ENCODE data around the gene TUBA1B.
A peak's percentile ranks its signal among the peaks of the same experiment; 100 is the strongest.
"Not testable (repeated sequence)": the region's sequence is repeated elsewhere in the genome, so short reads cannot be mapped to it uniquely, and the experiment has no call there.

TUBA1B gene

DNA sequence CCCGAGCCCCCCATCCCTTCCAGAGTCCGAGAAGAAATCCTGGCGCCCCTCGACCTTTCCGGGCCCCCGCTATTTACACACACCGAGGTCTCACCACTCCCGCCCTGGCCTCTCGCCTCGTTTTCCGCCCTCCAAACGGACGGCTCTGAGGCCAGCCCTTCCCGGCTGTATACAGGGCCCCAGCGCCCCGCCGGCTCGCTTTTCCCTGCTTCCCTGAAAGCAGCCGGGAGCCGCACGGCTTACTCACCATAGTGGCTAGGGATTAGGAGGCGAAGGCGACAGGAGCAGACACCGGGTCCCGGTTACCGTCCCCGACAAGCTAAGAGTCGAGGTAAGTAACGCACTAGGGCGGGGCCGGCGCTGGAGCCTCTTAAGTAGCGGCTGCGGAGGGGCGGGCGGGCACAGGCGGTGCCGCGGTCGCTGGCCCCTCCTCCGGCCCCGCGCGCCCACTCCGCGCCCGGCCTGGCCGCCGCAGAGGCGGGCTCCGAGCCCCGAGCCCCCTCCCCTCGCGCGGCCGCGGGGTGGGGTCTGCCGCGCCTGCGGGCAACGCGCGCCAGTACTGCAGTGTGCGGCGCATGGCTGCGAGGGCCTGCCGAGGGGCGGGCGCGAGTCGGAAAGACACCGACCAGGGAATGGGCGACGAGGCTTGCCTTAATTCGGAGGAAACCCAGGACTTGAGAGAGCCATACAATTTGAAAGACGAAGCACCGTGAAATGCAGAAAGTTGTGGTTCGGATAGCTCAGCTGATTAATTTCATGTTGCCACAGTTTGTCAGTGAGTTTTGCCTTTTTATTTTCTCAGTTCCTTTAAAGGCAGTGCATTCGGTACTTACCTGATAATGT is at the start of gene TUBA1B:
Gene TUBA1B (minus strand): TSS at position 345 of the 843 bp plus-strand sequence. CDS start 95 bp downstream, at position 250.
- DNase-seq: peak; percentile 90

DNA sequence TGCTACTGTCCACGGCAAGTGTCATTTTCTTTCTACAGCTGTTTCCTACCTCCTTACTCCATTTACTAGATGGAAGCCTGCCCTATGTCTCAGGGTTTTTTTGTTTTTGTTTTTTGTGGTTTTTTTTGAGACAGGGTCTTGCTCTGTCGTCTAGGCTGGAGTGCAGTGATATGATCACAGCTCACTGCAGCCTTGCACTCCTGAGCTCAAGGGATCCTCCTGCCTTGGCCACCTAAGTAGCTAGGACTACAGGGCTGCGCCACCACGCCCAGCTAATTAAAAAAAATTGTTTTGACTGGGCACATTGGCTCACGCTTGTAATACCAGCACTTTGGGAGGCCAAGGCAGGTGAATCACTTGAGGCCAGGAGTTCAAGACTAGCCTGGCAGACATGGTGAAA is 43.0 kb upstream of the TUBA1B start:
- no peak for DNase-seq

DNA sequence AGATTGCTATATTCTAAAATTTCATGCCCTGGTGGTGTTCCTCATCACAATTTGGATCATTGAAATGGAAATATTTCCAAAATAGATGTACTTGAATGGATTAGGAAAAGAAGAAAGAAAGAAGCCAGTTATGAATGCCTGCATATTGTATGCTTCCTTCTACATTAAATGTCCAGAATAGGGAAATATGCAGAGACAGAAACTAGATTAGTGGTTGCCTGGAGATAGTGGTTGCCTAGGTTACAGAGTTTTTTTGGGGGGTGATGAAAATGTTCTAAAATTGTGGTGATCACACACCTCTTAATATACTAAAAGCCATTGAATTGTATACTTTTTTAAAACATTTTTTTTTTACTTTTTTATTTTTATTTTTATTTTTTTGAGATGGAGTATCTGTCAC is 39.7 kb upstream of the TUBA1B start:
- DNase-seq: no peak

DNA sequence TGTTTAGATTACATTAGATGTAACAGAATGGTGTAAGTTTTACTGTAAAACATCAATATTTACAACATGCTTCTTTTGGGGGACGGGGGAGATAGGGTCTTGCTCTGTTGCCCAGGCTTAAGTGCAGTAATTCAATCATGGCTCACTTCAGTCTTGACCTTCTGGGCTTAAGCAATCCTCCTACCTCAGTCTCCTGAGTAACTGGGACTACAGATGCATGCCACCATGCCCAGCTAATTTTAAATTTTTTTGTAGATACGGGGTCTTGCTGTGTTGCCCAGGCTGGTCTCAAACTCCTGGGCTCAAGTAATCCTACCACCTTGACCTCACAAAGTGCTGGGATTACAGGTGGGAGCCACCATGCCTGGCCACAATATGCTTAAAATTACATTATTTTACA is 33.9 kb upstream of the TUBA1B start:
- no peak for DNase-seq

DNA sequence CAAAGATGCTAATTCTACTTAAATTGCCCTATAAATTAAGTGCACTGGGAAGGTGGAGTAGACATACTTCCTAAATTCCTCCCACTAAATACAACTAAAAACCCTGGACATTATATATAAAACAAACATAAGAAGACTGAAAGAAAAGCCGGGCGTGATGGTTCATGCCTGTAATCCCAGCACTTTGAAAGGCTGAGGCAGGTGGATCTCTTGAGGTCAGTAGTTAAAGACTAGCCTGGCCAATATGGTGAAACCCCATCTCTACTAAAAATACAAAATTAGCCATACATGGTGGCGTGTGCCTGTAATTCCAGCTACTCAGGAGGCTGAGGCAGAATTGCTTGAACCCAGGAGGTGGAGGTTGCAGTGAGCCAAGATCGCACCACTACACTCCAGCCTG is 30.7 kb upstream of the TUBA1B start:
- not testable (repeated sequence) for DNase-seq

DNA sequence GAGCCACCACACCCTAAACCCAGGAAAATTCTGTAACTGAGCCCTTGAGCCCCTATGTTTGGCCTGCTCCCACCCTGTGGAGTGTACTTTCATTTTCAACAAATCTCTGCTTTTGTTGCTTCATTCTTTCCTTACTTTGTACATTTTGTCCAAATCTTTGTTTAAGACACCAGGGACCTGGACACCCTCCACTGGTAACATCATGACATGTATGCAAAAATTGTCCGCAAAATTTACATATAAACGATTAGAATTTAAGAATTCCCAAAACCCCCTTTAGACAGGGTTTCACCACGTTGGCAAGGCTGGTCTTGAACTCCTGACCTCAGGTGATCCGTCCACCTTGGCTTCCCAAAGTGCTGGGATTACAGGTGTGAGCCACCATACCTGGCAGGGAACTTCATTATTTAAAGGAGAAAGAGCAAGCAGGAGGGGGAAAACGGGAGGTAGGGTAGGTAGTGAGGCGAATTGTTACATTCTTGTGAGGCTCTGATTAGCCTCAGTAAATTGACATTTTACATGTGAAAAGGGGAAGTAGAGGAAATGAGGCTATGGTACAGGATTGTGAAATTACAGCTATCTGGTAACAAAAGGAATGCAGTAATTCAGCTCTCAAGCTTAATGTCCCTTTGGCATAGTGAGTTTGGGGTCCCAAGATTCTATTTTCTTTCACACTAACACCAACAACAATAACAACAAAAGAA is 30.0 kb upstream of the TUBA1B start:
- no peak for DNase-seq

DNA sequence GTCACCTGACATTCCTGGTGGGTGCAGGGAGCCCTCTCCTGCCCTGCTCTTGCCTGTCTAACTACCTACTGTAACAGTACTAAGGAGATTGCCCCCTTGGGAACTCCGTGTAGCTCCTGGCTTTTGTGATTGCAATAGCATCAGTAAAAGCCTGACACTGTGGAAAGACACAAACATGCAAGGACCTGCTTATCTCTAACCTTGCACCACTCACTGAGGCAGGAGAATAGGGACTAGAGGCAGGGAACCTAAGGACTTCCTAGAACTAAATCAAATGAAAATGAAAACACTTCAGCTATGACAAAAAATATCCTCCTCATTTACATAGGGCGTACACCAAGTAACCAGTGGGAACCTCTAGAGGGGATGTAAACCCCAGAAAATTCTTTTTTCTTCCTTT is 29.2 kb upstream of the TUBA1B start:
- no peak for DNase-seq

DNA sequence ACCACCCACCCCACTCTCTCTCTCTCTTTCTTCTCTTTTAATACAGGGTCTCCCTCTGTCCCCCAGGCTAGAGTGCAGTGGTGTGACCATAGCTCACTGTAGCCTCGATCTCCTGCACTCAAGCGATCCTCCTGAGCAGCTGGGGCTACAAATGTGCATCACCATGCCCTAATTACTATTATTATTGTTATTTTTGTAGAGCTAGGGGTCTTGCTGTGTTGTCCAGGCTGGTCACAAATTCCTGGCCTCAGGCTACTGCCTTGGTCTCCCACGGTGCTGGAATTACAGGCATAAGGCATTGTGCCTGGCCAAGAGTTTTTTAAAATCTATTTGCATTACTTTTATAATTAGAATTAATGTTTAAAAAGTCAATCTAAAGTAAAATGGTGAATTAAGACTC is 23.0 kb upstream of the TUBA1B start:
- DNase-seq: no peak

DNA sequence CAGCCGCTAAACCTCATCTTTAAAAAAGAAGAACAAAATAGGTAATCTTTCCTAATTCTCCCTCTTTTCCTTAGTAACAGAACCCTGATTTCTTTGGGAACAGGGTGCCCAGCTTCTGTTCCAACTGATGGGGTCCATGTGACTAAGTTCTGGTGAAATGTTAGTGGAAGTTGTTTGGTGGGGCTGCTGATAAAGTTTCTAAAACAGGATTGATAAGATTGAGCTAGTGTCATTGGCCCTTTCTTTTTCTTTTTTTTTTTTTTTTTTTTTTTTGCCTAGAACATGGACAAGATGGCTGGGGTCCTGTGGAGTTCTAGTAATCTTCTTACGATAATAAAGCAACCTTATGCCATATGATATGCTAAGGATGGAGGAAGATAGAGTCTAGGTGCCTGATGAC is 16.2 kb upstream of the TUBA1B start:
- no peak for DNase-seq

DNA sequence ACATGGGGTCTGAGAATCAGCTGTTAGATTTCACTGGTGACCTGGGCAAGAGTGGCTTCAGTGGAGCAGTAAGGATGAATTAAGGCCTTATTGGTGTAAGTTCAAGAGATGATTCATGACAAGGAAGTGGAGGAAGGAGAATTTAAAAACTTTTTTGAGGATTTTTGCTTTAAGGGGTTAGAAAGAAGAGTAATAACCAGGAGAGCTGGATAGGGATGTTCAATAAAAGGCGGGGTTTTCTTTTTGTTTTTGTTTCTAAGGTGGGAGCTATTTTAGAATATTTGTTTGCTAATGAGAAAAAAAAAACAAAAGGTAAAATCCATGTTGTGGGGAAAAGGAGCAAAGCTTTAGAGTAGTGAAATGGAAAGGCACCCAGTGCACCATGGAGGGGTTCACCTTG is 15.2 kb upstream of the TUBA1B start:
- no peak for DNase-seq

DNA sequence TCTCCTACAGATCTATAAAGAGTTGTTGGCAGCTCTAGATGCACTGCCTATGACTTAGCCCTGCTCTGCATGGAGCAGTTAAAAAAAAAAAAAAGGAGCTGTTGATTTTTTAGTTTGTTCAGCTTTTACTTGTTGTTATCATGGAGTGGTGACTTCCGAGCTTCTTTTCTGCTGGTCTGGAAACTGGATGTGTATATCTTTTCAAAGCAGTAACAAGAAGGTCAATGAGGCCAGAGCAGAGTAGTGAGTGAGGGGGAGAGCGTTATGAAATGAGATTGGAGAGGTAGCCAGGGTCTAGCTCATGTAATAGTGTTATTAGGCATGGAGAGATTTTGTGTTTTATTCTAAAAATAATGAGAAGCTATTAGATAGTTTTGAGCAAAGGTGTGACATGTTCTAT is 13.2 kb upstream of the TUBA1B start:
- DNase-seq: no peak

DNA sequence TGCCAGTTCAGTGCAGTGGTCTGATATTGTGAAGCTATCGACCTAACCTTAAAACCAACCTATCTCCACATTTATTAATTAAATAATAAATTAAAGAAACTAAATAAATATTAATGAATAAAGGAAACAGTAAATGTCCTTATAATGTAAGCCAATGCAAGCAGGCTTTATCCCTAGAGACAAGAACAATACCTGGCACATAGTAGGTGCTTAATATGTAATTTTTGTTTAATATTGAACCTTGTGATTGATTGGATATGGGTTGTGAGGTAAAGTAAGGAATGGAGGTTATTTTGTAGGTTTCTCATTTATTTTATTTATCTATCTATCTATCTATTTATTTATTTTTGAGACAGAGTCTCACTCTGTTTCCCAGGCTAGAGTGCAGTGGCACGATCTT is 7.8 kb upstream of the TUBA1B start:
- no peak for DNase-seq

DNA sequence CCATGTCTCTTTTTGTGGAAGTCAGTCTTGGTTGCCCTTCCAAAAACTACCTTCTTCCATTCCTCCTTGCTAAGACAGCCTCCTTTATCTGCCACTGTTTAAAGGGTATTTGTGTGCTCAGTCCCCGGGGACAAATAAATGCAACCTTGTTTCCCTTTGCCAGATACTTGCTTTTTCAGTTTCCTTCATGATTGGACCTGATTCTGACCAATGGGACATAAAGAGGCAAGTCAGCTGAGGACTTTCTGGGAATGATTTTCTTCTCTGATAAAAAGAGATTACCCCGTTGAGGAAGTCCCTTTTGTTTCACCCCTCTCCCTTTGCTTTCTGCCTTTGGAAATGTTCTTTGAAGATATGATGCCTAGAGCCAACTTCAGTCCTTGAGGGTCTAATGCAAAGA is 7.4 kb upstream of the TUBA1B start:
- no peak for DNase-seq

DNA sequence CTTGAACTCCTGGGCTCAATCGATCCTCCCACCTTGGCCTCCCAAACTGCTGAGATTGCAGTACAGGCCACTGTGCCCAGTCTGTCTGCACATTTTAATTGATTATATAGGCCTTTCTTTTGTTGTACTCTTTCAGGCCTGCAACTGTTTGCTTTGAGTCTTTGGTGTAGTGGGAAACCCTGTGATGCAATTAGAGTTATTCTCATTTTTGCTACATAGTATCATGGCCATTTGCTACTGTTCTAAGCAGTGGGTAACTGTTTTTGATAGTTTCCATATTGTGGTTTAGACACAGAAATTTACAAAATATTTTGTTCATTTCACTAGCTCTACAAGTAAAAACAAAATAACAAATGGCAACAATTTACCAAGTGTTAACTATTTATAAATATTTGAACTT is 6.3 kb upstream of the TUBA1B start:
- no peak for DNase-seq

DNA sequence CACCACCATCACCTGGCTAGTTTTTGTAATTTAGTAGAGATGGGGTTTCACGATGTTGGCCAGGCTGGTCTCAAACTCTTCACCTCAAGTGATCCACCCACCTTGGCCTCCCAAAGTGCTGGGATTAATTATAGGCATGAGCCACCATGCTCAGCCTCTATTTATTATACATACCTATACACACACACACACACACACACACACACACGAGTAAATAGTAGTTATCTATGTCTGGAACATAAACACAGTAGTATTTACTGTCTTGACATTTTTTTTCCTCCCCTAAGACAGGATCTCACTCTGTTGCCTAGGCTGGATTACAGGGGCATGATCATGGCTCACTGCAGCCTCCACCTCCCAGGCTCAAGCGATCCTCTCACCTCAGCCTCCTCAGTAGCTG is 5.8 kb upstream of the TUBA1B start:
- DNase-seq: not testable (repeated sequence)

DNA sequence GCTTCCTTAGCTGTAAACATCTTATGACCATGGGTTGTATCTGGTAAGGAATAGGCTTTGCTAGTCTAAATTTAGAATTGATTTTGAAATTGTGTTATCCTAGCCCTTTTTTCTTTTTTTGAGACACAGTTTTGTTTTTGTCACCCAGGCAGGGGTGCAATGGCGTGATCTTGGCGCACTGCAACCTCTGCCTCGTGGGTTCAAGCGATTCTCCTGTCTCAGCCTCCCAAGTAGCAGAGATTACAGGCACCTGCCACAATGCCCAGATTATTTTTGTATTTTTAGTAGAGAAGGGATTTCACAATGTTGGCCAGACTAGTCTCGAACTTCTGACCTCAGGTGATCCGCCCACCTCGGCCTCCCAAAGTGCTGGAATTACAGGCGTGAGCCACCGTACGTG is 2.4 kb upstream of the TUBA1B start:
- no peak for DNase-seq

DNA sequence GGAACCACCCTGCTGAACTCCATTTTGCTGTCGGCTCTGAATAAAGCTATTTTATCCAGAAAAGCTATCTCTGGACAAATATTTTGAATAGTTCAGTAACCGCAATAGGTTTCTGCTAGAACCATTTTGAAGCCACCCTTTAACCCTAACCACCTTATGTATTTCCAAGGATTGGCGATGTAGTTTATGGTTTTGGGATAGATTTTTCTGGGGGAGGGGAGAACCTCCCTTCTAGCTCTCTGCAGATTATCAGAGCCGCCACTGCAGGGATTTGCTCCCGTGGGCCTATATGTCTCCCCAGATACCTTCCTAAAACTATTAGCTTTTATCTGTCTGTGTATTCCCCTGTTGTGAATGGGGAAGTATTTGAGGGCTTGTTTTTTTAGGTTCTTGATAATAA is 1.8 kb upstream of the TUBA1B start:
- no peak for DNase-seq

DNA sequence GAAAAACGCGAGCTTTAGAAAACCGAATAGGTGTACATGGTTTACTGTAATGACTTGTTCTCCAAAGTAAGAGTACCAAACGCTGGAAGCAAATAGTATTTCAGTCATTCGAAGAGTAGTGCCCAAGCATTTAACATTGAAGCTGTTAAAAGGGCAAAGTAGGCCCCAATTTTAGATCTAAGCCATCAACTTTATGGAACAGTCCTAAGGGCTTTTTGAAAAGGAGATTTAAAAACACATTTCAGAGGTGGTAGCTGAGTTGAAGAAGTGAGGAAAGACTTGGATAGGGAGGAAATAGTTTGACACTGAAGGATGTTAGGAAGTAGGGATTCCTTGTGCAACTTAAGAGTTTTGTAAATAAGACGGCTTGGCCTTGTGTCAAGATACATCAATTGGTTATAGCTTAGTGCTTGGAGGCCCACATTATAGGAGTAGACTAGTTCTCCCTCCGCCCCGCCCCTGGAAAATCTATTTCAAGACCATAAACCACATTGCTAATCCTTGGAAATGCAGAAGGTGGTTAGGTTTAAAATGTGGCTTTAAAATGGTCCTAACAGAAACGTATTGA is 783 bp upstream of the TUBA1B start:
- peak; percentile 46 for DNase-seq

DNA sequence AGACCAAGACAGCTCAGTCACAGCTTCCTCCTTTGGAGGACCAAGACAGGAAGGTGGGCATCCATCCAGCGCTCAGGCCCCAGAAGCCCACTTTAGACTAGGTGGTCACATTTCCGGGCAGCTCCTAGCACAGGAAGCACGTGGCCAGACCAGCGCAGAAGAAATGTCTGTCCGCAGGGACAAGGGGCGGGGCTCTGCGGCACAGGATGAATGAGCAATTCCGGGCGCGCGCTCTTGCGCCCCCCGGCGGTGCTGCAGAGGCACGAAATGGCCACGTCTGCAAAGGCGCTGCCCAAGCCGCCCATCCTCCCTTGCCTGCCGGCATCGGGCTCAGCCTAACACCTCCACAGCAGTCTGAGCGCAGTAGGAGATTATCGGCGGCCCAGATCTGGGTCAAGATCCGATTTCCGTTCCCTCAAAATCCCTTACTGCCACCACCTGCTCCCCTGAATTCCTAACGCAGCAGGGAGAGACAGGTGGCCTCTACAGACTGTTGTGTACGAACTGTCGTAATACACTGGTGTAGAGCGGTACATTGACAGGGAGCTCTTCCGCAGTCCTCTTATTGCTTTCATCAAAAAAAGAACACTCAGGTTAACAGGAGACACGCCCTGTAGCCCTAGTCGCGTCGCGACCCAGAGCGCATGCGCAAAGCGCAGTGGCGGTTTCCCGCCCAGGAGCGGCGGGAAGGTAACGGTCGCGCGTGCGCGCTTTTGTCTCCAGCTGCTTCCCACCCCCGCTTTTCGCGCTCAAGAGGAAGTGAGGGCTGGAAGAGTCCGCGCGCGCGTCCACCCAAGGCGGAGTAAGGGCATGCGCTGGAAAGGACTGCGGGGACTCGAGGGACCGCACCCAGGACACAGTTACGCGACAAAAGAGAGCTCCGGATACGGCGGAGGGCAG is 794 bp downstream of the TUBA1B start:
- DNase-seq: peak; percentile 92

DNA sequence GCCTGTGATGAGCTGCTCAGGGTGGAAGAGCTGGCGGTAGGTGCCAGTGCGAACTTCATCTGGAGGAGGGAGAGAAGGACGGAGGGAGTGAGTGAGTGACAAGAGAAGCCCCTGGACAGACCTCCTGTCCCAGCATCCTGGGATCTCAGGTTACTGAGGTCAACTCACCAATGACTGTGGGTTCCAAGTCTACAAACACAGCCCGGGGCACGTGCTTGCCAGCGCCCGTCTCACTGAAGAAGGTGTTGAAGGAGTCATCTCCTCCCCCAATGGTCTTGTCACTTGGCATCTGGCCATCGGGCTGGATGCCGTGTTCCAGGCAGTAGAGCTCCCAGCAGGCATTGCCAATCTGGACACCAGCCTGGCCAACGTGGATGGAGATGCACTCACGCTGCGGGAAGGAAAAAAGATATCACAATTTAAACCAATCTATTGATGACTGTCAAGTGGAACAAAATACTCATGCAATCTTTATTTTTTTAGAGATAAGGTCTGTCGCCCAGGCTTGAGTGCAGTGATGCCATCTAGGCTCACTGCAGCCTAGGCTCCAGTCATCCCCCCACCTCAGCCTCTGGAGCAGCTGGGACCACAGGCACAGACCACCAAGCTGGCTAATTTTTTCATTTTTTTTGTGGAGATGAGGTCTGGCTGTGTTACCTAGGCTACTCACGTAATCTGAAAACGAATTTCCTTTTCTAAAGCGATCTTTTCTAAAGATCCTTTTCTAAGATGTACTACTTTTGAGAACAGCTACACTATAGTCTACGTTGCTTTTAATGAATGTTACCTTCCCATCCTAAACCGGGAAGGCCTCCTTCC is 1.7 kb downstream of the TUBA1B start:
- DNase-seq: no peak

DNA sequence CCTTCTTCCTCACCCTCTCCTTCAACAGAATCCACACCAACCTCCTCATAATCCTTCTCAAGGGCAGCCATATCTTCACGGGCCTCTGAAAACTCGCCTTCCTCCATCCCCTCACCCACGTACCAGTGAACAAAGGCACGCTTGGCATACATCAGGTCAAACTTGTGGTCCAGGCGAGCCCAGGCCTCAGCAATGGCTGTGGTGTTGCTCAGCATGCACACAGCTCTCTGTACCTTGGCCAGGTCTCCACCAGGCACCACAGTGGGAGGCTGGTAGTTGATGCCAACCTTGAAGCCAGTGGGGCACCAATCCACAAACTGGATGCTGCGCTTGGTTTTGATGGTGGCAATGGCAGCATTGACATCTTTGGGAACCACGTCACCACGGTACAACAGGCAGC is 3.2 kb downstream of the TUBA1B start:
- DNase-seq: not testable (repeated sequence)

Measured in EL (cell line).